ENCODE data around the gene WSB1.

The WSB1 gene

GRCh38 chr17:27293898-27294688 is at the start of gene WSB1:
Gene WSB1 (plus strand): TSS chr17:27294114. CDS start chr17:27294396, 282 bp downstream.
- Histone ChIP-seq H3K27ac (peak within 1 kb of the TSS; percentile 99 to 100), H3K27me3 (no peaks in the 10 kb centered on the region), H3K4me3 (peak within 1 kb of the TSS; percentile 84 to 89), H3K9me3 (no peaks in the 10 kb centered on the region), H3K4me1 (peaks cover 0 to 35% (median 22%) of the 10 kb centered on the region in 4 donors), H3K36me3 (no peaks in the 10 kb centered on the region)
- intact Hi-C loops (cut with DNase I; ENCODE audit: low total_unique reads), result loop anchor here (1.0 to 2.0 kb wide), 2 partner anchors 39 to 49 kb away; no protein-coding TSS in a partner anchor
- DNase-seq, result peak; percentile 93 to 97
- no peak for TF ChIP-seq CTCF (IDR thresholded peaks at IDR 0.05)

- TF ChIP-seq CTCF (IDR thresholded peaks at IDR 0.05), result no peak
- H3K36me3 ChIP-seq, result no peaks in the 10 kb centered on the region
- H3K27ac ChIP-seq, result peak overlapping the region; percentile 93 to 96
- intact Hi-C loops (cut with DNase I; ENCODE audit: low total_unique reads), result loop anchor here (1.0 to 10.0 kb wide), 3 partner anchors 50 to 250 kb away; partner anchors contain the start of gene WSB1
- no peaks in the 10 kb centered on the region for H3K27me3 ChIP-seq
- no peaks in the 10 kb centered on the region for H3K9me3 ChIP-seq
- peaks cover 6 to 94% (median 64%) of the 10 kb centered on the region in 4 donors for H3K4me1 ChIP-seq
- DNase-seq, result peak; percentile 80 to 88
- peak overlapping the region; percentile 8 to 32 for H3K4me3 ChIP-seq
These were observed 49.3 kb upstream of the WSB1 start for GRCh38 chr17:27244491-27245223.

- H3K27me3 ChIP-seq, result no peaks in the 10 kb centered on the region
- H3K36me3 ChIP-seq, result no peaks in the 10 kb centered on the region
- H3K27ac ChIP-seq, result peak overlapping the region; percentile 93 to 96
- peak; percentile 86 to 95 for DNase-seq
- peak; percentile 46 to 59 for TF ChIP-seq CTCF (IDR thresholded peaks at IDR 0.05)
- H3K4me1 ChIP-seq, result peaks cover 6 to 94% (median 59%) of the 10 kb centered on the region in 4 donors
- H3K4me3 ChIP-seq, result peak overlapping the region; percentile 8 to 32
- intact Hi-C loops (cut with DNase I; ENCODE audit: low total_unique reads), result loop anchor here (1.0 to 10.0 kb wide), 3 partner anchors 49 to 250 kb away; partner anchors contain the start of gene WSB1
- no peaks in the 10 kb centered on the region for H3K9me3 ChIP-seq
These were observed 48.7 kb upstream of the WSB1 start for GRCh38 chr17:27245230-27245696.

GRCh38 chr17:27246537-27246936 is 47.4 kb upstream of the WSB1 start:
- no peaks in the 10 kb centered on the region for H3K36me3 ChIP-seq
- intact Hi-C loops (cut with DNase I; ENCODE audit: low total_unique reads), result loop anchor here (10.0 kb wide), 1 partner anchor 248 kb away; no protein-coding TSS in a partner anchor
- H3K27me3 ChIP-seq, result no peaks in the 10 kb centered on the region
- no peak for DNase-seq
- peak overlapping the region; percentile 93 to 96 for H3K27ac ChIP-seq
- peaks cover 6 to 92% (median 51%) of the 10 kb centered on the region in 4 donors for H3K4me1 ChIP-seq
- TF ChIP-seq CTCF (IDR thresholded peaks at IDR 0.05), result no peak
- no peaks in the 10 kb centered on the region for H3K9me3 ChIP-seq
- no peak overlapping the region for H3K4me3 ChIP-seq

GRCh38 chr17:27247071-27247957 is 46.6 kb upstream of the WSB1 start:
- Histone ChIP-seq H3K36me3 (no peaks in the 10 kb centered on the region), H3K4me1 (peaks cover 6 to 89% (median 48%) of the 10 kb centered on the region in 4 donors), H3K27me3 (no peaks in the 10 kb centered on the region), H3K4me3 (no peak overlapping the region), H3K9me3 (no peaks in the 10 kb centered on the region), H3K27ac (peak overlapping the region; percentile 93 to 96)
- DNase-seq, result peak; percentile 78 to 82
- no peak for TF ChIP-seq CTCF (IDR thresholded peaks at IDR 0.05)
- intact Hi-C loops (cut with DNase I; ENCODE audit: low total_unique reads), result loop anchor here (10.0 kb wide), 1 partner anchor 247 kb away; no protein-coding TSS in a partner anchor

Measured in tibial artery (tissue), 4 donors.